NCI-H1436 (cell line): Measurements from ENCODE around the gene RCN2.
A peak's percentile ranks its signal among the peaks of the same experiment; 100 is the strongest.
"Not testable (repeated sequence)": the region's sequence is repeated elsewhere in the genome, so short reads cannot be mapped to it uniquely, and the experiment has no call there.

ENCODE experiments used
- DNase-seq: peaks from one replicate; lab custom pipeline; 2025; lab: John Stamatoyannopoulos, UW

The RCN2 gene, protein sequence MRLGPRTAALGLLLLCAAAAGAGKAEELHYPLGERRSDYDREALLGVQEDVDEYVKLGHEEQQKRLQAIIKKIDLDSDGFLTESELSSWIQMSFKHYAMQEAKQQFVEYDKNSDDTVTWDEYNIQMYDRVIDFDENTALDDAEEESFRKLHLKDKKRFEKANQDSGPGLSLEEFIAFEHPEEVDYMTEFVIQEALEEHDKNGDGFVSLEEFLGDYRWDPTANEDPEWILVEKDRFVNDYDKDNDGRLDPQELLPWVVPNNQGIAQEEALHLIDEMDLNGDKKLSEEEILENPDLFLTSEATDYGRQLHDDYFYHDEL

DNA sequence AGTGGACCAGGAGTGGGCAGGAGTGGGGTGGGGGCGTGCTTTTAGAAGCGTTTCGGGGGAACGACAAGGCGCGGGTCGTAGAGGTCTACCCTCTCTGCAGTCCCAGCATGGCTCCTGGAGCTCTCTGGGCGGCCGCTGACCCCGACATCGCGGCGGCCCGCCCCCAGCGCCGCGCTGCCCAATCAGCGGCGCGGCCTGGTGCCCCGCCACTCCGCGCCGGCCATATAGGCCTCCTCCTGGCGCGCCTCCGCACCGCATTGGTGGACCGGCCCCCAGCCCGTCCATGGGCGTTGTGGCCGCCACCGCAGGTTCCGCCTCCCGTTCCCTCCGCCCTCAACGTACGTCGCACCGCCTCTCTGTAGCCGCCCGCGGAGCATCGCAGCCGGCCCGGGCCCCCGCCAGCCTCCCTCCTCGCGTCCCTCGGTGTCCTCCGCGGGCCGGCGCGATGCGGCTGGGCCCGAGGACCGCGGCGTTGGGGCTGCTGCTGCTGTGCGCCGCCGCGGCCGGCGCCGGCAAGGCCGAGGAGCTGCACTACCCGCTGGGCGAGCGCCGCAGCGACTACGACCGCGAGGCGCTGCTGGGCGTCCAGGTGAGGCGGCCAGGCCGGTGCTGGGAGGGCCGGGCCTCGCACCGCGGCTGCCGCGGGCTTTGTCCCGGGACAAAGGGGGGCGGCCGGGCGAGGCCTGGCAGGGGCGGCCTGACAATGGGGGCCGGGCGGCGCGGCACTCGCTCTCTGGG is at the start of gene RCN2:
Gene RCN2 (plus strand): TSS at position 353 of the 738 bp plus-strand sequence. CDS start 93 bp downstream, at position 446.
- DNase-seq = peak; percentile 93

DNA sequence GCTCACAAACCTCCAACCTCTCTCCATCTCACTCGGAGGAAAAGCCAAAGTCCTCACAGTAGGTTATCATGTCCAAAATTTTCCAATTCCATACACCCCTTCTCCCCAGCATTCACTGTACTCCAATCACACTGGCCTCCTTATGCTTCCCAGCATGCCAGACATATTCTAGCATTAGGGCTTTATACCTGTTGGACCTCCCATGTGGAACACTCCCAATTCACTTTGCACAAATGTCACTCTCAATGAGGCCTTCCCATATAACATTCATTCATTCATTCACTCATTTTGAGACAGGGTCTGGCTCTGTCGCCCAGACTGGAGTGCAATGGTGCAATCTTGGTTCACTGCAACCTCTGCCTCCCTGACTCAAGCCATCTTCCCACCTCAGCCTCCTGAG is 46.3 kb upstream of the RCN2 start:
- no peak for DNase-seq

DNA sequence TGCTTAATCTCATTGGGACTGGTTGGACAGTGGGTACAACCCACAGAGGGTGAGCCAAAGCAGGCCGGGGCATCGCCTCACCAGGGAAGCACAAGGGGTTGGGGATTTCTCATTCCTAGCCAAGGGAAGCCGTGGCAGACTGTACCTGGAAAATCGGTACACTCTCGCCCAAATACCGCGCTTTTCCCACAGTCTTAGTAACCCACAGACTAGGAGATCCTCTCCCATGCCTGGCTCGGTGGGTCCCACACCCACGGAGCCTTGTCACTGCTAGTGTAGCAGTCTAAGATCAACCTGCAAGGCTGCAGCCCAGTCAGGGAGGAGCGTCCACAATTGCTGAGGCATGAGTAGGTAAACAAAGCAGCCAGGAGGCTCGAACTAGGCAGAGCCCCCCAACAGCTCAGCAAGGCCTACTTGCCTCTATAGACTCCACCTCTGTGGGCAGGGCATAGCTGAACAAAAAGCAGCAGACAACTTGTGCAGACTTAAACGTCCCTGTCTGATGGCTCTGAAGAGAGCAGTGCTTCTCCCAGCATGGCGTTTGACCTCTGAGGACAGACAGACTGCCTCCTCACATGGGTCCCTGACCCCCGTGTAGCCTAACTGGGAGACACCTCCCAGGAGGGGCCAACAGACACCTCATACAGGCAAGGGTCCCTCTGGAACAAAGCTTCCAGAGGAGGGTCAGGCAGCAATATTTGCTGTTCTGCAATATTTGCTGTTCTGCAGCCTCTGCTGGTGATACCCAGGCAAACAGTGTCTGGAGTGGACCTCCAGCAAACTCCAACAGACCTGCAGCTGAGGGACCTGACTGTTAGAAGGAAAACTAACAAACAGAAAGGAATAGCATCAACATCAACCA is 44.0 kb upstream of the RCN2 start:
- not testable (repeated sequence) for DNase-seq

DNA sequence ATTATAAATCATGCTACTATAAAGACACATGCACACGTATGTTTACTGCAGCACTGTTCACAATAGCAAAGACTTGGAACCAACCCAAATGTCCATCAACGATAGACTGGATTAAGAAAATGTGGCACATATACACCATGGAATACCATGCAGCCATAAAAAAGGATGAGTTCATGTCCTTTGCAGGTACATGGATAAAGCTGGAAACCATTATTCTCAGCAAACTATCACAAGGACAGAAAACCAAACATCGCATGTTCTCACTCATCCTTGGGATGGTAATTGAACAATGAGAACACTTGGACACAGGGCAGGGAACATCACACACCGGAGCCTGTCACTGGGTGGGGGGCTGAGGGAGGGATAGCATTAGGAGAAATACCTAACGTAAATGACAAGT is 38.7 kb upstream of the RCN2 start:
- not testable (repeated sequence) for DNase-seq

DNA sequence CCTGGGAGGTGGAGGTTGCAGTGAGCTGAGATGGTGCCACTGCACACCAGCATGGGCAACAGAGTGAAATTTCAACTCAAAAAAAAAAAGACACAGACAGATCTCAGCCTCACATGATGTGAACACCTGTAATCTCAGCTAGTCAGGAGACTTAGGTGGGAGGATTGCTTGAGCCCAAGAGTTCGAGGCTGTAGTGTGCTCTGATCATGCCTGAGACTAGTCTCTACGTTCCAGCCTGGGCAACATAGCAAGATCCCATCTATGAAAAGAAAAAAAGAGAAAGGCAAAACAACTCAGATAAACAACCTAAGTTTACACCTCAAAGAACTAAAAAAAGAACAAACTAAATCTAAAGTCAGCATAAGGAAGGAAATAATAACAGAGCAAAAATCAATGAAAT is 37.4 kb upstream of the RCN2 start:
- no peak for DNase-seq

DNA sequence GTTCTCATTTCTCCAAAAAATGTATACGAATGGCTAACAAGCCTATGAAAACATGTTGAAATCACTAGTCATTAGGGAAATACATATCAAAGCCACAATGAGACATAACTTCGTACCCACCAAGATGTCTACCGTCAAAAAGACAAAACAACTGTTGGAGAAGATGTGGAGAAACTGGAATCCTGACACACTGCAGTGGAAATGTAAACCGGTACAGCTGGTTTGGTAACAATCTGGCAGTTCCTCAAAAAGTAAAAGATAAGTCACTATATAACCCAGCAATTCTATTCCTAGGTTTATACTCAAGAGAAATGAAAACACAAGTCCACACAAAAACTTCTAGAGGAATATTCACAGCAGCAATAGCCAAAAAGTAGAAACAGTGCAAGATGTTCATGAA is 33.4 kb upstream of the RCN2 start:
- no peak for DNase-seq

DNA sequence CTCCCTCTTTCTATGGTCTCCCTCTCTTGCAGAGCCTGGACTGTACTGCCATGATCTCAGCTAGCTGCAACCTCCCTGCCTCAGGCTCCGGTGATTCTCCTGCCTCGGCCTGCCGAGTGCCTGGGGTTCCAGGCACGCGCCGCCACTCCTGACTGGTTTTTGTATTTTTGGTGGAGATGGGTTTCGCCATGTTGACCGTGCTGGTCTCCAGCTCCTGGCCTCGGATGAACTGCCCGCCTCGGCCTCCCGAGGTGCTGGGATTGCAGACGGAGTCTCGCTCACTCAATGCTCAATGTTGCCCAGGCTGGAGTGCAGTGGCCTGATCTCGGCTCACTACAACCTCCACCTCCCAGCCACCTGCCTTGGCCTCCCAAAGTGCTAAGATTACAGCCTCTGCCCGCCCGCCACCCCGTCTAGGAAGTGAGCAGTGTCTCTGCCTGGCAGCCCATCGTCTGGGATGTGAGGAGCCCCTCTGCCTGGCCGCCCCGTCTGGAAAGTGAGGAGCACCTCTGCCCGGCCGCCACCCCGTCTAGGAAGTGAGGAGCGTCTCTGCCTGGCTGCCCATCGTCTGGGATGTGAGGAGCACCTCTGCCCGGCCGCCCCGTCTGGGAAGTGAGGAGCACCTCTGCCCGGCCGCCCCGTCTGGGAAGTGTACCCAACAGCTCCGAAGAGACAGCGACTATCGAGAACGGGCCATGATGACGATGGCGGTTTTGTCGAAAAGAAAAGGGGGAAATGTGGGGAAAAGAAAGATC is 32.2 kb upstream of the RCN2 start:
- DNase-seq = not testable (repeated sequence)

DNA sequence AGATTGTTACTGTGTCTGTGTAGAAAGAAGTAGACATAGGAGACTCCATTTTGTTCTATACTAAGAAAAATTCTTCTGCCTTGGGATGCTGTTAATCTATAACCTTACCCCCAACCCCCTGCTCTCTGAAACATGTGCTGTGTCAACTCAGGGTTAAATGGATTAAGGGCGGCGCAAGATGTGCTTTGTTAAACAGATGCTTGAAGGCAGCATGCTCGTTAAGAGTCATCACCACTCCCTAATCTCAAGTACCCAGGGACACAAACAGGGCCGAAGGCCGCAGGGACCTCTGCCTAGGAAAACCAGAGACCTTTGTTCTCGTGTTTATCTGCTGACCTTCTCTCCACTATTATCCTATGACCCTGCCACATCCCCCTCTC is 31.6 kb upstream of the RCN2 start:
- not testable (repeated sequence) for DNase-seq

DNA sequence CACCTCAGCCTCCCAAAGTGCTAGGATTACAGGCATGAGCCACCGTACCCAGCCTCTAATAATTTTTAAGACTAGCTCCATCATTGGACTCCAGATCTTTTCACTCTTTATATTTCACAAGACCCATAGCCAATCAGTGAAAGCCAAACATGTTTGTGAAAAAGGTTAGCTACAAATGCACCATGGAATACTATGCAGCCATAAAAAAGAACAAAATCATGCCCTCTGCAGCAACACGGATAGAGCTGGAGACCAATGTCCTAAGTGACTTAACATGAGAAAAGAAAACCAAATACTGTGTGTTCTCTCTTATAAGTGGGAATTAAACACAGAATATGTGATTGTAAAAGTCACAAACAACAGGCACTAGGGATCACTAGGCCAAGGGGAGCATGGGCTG is 29.6 kb upstream of the RCN2 start:
- no peak for DNase-seq

DNA sequence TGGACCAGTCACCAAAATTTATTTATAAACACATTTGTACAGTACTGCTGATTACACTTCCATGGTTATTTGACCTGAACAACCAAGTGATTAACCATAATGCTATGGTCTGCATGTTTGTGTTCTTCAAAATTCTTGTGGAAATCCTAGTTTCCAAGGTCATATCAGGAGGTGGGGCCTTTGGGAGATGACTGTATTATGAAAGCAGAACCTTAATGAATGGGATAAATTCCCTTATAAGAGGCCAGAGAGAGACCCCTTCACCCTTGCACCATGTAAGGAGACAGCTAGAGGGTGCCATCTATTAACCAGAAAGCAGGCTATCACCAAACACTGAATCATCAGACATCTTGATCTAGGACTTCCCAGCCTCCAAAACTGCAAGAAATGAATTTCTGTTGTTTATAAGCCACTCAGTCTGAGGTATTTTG is 28.3 kb upstream of the RCN2 start:
- DNase-seq = peak; percentile 3

DNA sequence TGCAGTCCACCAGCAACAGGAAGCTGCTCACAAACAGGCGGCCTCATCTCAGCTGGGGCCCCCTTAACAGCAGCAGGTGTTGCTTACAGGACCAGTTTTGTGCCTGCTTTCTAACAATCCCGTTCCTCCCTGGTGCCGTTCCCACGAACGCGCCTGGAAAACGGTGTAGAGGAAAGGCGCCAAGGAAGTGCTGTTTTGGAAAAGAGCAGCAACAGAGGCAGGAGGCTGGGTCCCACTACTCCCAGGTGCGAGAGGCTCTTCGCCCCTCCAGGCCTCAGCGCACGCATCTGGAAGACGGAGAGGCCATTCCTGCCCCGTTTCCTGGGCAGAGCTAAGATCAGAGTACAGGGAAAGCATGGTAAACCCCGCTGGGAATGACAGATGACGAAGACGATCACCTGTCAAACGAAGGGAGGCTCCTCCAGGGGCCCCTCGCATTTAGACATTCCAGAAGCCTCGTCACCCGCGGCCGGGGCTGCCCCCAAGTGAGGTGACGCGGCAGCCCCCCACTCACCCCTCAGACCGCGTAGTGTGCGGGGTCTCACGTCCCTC is 27.0 kb upstream of the RCN2 start:
- DNase-seq = peak; percentile 46

DNA sequence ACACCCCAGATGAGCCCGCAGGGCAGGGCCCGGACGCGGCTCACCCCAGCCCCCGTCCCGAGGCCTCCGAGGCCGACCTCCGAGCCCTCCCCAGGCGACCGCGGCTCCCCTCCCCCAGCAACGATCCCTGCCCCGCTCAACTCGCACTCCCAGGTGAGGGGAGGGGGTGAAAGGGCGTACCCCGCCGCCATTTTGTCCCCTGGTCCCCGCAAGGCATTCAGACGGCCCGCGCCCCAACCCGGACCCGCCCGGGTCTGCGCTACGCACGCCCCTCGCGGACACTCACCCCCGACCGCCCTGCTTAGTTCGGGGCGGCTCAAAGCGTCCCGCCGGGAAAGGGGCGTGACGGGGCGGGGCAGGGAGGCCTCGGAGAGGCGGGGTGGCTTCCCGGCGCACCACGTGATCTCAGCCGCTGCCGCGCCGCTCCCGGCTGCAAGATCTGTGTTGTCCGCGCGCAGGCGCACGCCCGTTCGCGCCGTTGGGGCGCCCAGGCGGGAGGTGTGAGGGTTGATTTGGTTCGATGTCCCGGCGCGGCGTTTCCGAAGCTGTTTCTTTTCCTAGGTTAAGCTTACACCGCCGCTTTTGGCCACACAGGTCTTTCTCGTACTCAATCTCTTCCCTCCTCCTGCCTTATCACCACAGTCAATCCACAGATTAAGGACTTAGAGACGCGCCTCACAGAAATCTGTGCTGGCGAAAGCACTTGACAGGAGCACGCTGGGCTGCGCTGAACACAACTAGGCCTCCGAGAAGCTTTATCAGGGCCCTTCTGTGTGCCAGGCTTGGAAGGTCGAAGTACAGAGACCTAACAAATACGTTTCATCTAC is 26.3 kb upstream of the RCN2 start, which contains the start of gene SCAPER:
Gene SCAPER (minus strand): TSS at position 328 of the 827 bp plus-strand sequence. CDS start 21,523 bp downstream, outside the sequence.
- DNase-seq = peak; percentile 83

DNA sequence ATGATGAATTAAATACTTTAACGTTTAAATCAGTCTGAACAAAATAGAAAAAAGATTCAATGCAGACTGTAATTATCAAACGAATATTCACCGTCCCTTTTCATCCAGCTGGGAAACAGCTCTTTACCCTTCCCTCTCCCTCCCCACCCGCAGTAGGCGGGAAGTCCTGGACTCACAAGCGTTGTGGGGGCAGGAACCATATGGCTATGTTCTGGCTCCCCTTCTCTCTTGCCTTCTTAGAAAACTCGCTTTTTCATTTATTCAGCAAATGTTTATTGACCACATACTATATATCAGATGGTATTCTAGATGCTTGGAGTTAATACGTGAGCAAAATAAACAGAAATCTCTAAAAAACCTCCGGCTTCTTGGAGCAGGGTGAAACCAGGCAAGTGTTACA is 25.7 kb upstream of the RCN2 start:
- no peak for DNase-seq

DNA sequence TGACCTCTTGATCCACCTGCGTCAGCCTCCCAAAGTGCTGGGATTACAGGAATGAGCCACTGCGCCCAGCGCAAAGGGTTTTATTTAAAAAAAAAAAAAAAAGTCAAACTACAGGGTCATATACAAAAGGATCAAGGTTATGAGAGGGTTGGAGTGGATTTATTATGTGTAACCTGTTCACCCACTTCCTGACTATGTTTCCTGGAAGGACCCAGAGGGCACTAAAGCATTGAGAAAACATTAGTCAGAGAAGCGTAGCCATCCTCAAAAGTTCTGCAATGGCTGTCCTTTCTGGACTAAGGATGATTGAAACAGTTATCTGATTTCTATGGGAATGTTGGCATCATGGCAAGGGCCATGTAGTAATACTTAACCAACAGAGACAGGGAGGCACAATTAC is 19.1 kb upstream of the RCN2 start:
- DNase-seq = no peak

DNA sequence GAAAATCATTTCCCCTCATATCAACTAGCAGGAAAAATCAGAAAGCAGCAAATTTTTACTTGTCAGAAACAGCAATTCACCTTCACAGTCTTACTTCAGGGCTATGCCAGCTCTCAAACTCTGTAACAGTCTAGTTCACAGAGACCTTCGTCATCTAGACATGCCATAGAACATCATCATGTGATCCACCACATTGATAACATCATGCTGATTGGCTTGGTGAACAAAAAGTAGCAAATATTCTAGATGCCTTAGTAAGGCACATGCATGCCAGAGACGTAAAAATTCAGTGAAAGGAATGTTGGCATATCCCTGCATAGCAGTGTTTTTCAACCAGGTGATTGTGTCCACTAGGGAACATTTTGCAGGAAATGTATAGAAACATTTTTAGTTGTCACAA is 17.8 kb upstream of the RCN2 start:
- DNase-seq = no peak

DNA sequence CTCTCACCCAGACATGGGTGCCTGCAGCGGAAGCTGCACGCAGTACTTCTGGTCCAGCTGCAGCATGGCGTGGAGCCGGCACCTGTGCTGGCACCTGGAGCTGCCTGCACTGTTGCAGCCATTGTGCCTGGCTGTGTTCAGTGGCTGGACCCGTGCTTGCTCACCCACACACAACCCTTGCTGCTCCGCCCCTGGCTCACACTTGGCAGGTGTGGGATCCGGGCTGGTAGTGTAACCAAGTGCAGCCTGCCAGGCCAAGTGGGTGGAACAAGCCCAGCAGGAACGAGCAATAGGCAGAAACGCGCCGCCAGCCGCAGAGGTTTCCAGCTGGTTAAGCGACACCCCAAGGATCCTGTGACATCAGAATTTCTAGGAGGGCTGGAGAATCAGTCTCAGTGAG is 15.2 kb upstream of the RCN2 start:
- DNase-seq = no peak

DNA sequence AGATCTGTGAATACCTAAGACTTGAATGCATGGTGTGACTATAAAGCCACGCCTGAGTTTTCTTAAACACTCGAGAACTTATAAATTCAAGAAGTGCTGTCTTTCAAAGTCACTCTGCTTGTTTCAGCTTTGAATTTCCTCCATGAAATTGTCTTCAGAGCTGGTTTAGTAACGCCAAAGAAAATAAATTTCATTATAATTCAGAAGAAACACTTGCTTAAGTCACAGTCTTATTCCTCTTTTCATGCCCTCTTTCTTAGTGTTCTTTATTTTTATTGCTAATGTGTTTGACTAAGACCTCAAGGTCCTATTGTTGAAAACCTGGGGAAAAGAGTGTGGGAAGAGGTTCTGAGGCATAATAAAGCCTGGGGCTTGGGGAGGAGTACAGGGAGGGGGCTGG is 3.3 kb upstream of the RCN2 start:
- DNase-seq = no peak

DNA sequence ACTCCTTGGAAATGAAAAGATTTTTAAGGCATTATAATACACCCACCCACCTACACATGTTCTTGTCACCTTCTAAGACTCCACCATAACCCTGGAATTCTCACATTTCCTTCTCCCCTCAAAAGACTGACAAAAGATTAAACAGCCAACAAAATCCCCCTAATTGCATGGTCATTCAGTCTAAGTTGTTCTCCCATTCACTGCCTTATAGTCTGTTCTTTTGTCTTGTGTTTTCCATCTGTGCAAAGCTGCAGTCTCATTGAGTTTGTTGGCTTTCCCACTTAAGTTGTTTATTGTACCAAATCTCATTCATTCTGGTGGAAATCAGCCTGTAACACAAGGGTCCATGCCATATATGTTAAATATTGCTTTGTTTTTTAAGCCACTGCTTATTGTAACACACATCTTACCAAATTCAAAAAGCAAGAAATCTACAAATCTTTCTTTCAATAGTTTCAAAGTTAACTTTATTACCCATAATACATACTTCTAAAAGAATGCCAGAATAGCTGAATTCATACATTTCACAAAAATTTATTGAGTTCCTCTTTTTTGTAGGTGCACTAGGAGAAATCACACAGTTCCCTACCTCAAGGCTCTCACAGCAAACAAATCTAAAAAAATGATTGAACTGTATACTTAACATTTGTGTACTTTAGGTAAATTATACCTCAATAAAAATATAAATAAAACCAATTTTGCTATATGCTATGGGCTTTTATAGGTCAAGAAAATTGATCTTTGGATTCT is 2.4 kb upstream of the RCN2 start:
- DNase-seq = no peak

DNA sequence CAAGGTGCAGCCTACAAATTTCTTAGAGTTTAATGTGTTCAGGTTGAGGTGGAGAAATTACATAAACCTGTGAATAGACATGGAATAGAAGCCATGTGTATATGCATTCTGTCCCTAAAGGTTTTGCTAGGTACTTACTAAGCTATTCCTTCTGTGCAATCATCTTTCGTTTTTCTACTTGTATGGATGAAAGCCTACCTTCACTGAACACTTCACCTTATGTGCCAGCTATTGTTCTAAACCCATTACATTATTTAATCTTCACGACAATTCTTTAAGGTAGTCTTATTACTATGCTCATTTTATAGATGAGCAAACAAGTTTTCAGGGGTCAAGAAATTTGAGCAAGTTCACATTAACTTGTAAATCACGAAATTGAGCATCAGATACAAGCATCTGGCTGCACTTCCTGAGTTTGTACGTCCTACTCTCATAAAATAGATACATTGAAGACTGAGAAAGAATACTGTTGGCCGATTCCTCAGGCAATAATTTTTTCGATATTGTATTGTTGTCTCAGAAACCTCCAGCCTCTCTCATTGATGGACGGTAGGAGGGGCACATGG is 635 bp upstream of the RCN2 start:
- DNase-seq = no peak
